Measurements from ENCODE around the gene PAOX. TPM values are rescaled to one million over a fixed set of nuclear protein-coding genes. Genes with fewer than 3 reads are reported as not detected.

PAOX gene
- total and polyA plus RNA-seq, 2 donors (not counting 1 experiment from before 2014, with no cell fraction given) = 21.1 to 24.9 TPM

DNA sequence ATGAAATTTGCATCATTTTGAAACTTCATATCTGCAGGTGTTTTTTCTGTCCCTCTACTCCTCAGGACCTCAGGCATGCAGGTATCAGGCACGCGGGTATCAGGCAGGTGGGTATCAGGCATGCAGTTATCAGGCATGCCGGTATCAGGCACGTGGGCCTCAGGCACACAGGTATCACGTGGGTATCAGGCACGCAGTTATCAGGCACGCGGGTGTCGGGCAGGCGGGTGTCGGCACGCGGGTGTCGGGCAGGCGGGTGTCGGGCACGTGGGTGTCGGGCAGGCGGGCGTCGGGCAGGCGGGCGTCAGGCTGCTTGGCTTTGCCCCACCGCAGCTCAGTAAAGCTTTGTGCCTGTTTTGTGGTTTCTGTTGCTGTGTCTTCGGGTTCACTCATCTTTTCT, 36.7 kb downstream of the PAOX start:
- H2AFZ ChIP-seq (ENCODE audit: insufficient read depth, low read depth, low read length, poor library complexity, severe bottlenecking) = no peak overlapping the region
- H3K9me3 ChIP-seq (ENCODE audit: control extremely low read depth in 1 of 3, control insufficient read depth in 2 of 3, insufficient read depth in 1 of 3, low read length in 2 of 3) = peaks cover 9 to 22% (median 15%) of the 10 kb centered on the region in 3 donors
- H3K4me1 Mint-ChIP-seq = no peaks in the 10 kb centered on the region
- no peak for DNase-seq
- H3K4me3 Mint-ChIP-seq = no peak overlapping the region
- H3K79me2 ChIP-seq (ENCODE audit: control insufficient read depth, insufficient read depth, low read length) = peaks cover 55% of the 10 kb centered on the region
- ChIA-PET CTCF (no interaction called here), POLR2A (no interaction called here)
- no peak for ATAC-seq (ENCODE audit: low read depth)
- H3K27me3 ChIP-seq (replicated peaks in 1 of 4; ENCODE audit: control extremely low read depth in 1 of 4, control insufficient read depth in 3 of 4, insufficient read depth in 4 of 4, low read length in 3 of 4) = no peaks in the 10 kb centered on the region
- peaks cover 11 to 41% of the 10 kb centered on the region in 2 experiments for H3K36me3 ChIP-seq (replicated peaks in 1 of 2; ENCODE audit: control extremely low read depth in 1 of 2, control insufficient read depth in 1 of 2, extremely low read depth in 1 of 2, insufficient read depth in 2 of 2, low read length in 1 of 2)
- no peak overlapping the region for H3K27ac ChIP-seq (ENCODE audit: low read length in 2 of 2)
- peaks cover 34% of the 10 kb centered on the region for H4K20me1 ChIP-seq (ENCODE audit: control insufficient read depth, insufficient read depth, low read length, poor library complexity, severe bottlenecking)
- no peaks in the 10 kb centered on the region for H3K4me1 ChIP-seq (ENCODE audit: control insufficient read depth in 2 of 2, insufficient read depth in 2 of 2, low read length in 2 of 2)
- H3K4me3 ChIP-seq (ENCODE audit: control extremely low read depth in 1 of 5, extremely low read depth in 1 of 5, insufficient read depth in 1 of 5, low read depth in 2 of 5, low read length in 4 of 5) = no peak overlapping the region
- H3K27me3 Mint-ChIP-seq = no peaks in the 10 kb centered on the region
- peaks cover 6% of the 10 kb centered on the region for H3K9me3 Mint-ChIP-seq (ENCODE audit: insufficient read depth)
- no peak overlapping the region for H3K4me2 ChIP-seq (replicated peaks; ENCODE audit: low read depth, low read length, poor library complexity, severe bottlenecking)
- no peak overlapping the region for H3K9ac ChIP-seq (ENCODE audit: low read length)
- TF ChIP-seq EZH2 (IDR thresholded peaks at IDR 0.05; ENCODE audit: borderline replicate concordance, insufficient read depth, low read depth, low read length, poor library complexity, severe bottlenecking) = no peak
- TF ChIP-seq, protein P1, sequence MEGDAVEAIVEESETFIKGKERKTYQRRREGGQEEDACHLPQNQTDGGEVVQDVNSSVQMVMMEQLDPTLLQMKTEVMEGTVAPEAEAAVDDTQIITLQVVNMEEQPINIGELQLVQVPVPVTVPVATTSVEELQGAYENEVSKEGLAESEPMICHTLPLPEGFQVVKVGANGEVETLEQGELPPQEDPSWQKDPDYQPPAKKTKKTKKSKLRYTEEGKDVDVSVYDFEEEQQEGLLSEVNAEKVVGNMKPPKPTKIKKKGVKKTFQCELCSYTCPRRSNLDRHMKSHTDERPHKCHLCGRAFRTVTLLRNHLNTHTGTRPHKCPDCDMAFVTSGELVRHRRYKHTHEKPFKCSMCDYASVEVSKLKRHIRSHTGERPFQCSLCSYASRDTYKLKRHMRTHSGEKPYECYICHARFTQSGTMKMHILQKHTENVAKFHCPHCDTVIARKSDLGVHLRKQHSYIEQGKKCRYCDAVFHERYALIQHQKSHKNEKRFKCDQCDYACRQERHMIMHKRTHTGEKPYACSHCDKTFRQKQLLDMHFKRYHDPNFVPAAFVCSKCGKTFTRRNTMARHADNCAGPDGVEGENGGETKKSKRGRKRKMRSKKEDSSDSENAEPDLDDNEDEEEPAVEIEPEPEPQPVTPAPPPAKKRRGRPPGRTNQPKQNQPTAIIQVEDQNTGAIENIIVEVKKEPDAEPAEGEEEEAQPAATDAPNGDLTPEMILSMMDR (IDR thresholded peaks at IDR 0.05) = no peak
- intact Hi-C loops (cut with micrococcal nuclease) = no loop called here
- no peak overlapping the region for H3K27ac Mint-ChIP-seq
- 98% methylated on average over 15 of the region's 25 CpGs for WGBS (ENCODE audit: insufficient coverage)

DNA sequence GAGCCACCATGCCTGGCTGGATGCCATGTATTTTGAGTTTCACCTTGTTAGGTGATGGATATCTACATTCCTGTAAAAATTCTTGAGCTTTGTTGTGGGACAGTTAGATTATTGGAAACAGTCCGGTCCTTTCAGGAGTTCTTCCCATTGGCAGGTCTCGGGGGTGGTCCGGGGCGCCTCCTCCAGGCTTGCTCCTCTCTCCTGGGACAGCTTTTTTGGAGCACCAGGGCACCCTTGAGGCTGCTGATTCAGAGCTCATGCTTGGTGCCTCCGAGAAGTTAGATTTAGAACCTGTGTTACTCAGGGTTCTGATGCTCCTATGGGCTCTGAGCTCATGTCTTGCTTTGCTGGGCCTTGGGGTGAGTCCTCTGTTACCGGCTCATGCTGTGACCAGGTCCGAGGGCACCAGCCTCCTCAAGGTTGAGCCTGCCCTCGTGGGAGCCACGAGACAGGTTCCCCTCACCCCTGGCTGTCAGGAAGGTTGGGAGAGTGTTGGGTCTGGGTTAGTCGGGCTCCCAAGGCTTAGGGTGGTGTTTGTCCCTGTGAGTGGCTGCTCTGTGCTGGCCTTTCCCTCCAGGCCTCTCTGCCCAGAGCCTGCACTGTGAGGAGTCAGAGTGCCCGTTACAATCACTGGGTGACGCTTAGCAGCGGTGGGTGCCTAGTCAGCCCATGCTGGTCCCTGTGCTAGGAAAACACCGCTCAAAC, 39.4 kb downstream of the PAOX start:
- peaks cover 6% of the 10 kb centered on the region for H3K4me1 Mint-ChIP-seq
- H4K20me1 ChIP-seq (ENCODE audit: control insufficient read depth, insufficient read depth, low read length, poor library complexity, severe bottlenecking) = peaks cover 50% of the 10 kb centered on the region
- CTCF ChIA-PET = interaction anchor here (1.6 kb wide), 1 partner anchor 89 kb away, joined by 4 read pairs; no protein-coding TSS in a partner anchor
- H3K4me1 ChIP-seq (ENCODE audit: control insufficient read depth in 2 of 2, insufficient read depth in 2 of 2, low read length in 2 of 2) = peaks cover under 1 to 5% of the 10 kb centered on the region in 2 donors
- H3K9me3 Mint-ChIP-seq (ENCODE audit: insufficient read depth) = no peaks in the 10 kb centered on the region
- no peak overlapping the region for H3K27ac Mint-ChIP-seq
- WGBS (ENCODE audit: insufficient coverage) = 94% methylated on average over 11 of the region's 14 CpGs
- no peak overlapping the region for H2AFZ ChIP-seq (ENCODE audit: insufficient read depth, low read depth, low read length, poor library complexity, severe bottlenecking)
- no peak for DNase-seq
- intact Hi-C loops (cut with micrococcal nuclease) = no loop called here
- H3K9ac ChIP-seq (ENCODE audit: low read length) = no peak overlapping the region
- H3K4me3 ChIP-seq (ENCODE audit: control extremely low read depth in 1 of 5, extremely low read depth in 1 of 5, insufficient read depth in 1 of 5, low read depth in 2 of 5, low read length in 4 of 5) = no peak overlapping the region
- no peak overlapping the region for H3K27ac ChIP-seq (ENCODE audit: low read length in 2 of 2)
- no peaks in the 10 kb centered on the region for H3K27me3 Mint-ChIP-seq
- no peak overlapping the region for H3K4me2 ChIP-seq (replicated peaks; ENCODE audit: low read depth, low read length, poor library complexity, severe bottlenecking)
- H3K36me3 ChIP-seq (replicated peaks in 1 of 2; ENCODE audit: control extremely low read depth in 1 of 2, control insufficient read depth in 1 of 2, extremely low read depth in 1 of 2, insufficient read depth in 2 of 2, low read length in 1 of 2) = peaks cover 8 to 17% of the 10 kb centered on the region in 2 experiments
- no peak overlapping the region for H3K4me3 Mint-ChIP-seq
- H3K79me2 ChIP-seq (ENCODE audit: control insufficient read depth, insufficient read depth, low read length) = peaks cover 34% of the 10 kb centered on the region
- H3K9me3 ChIP-seq (ENCODE audit: control extremely low read depth in 1 of 3, control insufficient read depth in 2 of 3, insufficient read depth in 1 of 3, low read length in 2 of 3) = peaks cover 0 to 3% (median 0%) of the 10 kb centered on the region in 3 donors
- no peak for TF ChIP-seq EZH2 (IDR thresholded peaks at IDR 0.05; ENCODE audit: borderline replicate concordance, insufficient read depth, low read depth, low read length, poor library complexity, severe bottlenecking)
- TF ChIP-seq, protein P1 (IDR thresholded peaks at IDR 0.05) = no peak
- peaks cover 0 to 4% (median 2%) of the 10 kb centered on the region in 4 experiments for H3K27me3 ChIP-seq (replicated peaks in 1 of 4; ENCODE audit: control extremely low read depth in 1 of 4, control insufficient read depth in 3 of 4, insufficient read depth in 4 of 4, low read length in 3 of 4)
- POLR2A ChIA-PET = no interaction called here
- no peak for ATAC-seq (ENCODE audit: low read depth)
